Bone marrow (tissue), 2 donors: ENCODE results near the gene PPP3CA.

Experiments
- DNase-seq, 2 donors: peaks; one replicate each; lab custom pipeline; 2025; lab: John Stamatoyannopoulos, UW

The PPP3CA gene

DNA sequence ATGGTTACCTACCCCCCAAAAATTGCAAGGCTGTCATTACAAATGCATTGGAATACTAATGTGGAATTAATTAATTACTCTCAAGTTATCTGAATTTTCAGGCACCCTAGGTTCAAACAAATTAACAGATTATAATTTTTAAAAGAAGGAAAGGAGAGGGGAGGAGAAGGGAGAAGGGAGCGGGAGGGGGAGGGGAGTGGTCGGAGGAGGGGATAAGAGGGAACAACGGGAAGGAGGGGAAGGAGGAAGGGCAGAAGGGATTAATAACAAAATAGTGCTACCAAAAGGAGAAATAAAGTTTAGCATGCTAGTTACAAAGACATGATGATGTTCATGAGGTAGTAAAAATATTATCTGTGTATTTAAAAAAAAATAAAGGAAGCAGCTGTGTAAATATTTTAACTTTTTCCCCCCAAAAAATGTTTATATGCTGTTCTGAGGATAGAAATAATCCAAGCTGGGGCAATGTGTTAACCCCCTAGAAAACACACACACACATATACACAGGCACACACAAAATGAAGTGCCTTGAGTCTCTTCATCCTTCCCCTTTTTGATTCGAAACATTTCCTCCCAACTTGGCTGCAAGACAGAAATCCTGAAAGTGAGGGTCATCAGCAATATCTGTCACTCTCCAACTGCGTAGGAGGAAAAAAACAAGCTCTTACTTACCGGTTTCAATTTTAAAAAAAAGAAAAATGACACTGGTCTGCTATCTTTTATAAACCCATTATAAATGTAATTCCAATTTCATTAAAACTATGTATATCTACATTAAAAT lies 58.8 kb downstream of the PPP3CA start:
- DNase-seq = peak in 1 of 2 donors; percentile 62

DNA sequence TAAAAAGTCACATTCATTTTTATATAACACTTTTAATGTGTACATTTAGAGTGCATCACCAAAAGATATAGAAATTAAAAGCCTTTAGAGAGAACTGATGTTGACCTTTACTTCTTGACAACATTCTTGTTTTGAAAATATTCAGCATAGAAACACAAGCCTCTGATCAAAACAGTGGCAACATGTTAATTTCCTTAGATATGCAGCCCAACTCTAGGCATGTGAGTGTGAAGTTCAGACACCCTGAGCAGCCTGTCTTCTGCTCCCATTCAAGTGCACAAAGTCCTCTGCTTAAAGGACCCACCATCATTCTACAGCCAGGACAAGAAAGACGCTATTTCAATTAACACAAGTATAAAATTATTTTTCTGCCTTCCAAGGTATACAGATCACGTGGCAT lies 60.0 kb downstream of the PPP3CA start:
- no peak for DNase-seq

DNA sequence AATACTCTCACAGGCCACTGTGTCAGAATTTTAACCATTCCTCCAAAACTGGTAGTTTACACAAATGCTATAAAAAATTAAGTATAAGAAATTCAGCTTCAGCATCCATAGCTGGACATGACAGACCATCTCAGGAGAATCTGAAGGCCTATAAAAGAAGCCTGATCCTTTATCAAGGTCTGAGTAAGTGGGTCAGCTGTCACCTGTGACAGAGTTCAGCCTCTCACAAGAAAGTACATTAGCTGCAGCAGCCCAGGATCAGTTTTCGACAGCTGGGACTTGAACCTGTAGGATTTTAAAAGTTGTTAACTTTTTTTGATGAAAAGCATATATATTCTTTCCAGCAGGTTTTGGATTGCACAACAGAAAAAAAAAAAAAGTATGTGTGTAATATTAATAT lies 60.7 kb downstream of the PPP3CA start:
- no peak for DNase-seq

DNA sequence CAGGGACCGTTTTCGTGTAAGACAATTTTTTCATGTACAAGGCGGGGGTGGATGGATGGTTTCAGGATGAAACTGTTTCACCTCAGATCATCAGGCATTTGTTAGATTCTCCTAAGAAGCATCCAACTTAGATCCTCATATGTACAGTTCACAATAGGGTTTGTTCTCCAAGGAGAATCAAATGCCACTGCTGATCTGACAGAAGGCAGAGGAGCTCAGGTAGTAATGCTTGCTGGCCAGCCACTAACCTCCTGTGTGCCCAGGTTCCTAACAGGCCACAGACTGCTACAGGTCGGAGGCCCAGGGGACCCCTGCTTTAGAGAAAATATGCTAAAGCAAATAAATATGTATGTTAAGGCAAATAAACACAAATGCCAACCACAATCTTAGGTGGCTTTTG lies 61.3 kb downstream of the PPP3CA start:
- no peak for DNase-seq

DNA sequence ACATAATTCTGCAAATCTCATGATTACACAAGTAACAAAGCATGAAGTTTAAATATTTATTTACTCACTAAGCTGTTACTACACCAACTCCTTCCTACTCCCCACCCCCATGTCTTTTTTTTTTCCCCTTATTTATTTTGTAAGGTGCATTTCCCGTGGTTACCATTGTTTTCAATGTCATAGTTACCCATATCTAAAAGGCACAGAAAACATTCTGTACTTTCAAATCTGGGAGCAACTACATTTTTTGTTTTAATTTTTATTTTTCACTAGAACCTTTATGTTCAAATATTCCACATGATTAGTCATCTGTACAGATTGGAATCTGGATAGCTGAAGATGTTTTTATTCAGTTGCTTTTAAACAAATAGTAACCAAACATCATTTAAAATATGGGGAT lies 62.8 kb downstream of the PPP3CA start:
- no peak for DNase-seq

DNA sequence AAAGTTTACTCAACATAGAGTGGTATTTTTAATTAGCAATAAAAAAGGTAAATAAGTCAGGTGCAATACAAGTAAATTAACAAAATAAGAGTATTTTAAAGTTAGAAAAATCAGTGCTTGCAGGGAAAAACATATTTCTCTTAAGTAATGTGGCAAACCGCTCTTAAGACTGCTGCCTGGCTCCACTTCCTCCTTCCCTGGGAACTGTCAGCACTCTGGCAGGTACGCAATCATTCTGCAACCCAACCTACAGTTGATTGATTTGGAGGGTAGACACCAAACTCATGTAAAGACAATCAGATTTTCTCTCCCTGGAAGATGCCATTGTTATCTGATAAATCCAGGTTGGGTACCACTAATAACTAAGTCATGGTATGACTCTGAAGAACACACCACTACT lies 63.9 kb downstream of the PPP3CA start:
- DNase-seq = no peak

DNA sequence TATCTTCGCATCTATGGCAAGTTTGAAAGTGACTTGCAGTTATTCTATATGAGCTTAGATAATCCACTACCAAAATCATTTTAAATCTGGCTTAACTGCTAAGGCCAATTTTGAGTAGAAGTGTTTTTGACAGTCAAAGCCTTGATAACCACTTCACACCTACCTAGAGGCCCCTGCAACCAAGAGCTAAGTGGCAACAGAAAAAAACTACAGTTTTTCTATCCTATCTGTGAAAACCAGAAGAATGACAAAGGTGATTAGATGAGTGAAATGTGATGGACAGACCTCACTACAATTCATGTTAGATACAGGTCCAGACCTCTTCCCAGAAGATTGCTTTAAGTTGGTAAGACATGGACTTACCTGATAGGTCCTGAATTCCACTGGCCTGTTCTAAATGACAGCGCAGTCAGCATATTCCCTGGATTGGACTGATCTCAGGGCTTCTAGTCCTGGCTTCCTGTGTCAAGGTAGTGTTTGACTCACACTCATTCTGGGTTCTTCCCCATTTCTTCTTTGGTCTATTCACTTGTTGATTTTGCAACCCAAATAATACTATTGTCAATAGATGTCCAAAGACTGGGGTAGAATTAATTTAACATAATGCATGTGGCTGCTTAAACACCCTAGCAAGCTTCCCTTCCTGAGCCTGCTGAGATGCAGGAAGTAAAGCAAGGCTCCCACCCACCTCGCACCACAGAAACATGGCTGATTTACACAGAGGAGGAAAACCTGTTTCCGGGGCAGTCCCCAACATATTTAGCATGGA lies 65.1 kb downstream of the PPP3CA start:
- DNase-seq = peak in 1 of 2 donors; percentile 50

DNA sequence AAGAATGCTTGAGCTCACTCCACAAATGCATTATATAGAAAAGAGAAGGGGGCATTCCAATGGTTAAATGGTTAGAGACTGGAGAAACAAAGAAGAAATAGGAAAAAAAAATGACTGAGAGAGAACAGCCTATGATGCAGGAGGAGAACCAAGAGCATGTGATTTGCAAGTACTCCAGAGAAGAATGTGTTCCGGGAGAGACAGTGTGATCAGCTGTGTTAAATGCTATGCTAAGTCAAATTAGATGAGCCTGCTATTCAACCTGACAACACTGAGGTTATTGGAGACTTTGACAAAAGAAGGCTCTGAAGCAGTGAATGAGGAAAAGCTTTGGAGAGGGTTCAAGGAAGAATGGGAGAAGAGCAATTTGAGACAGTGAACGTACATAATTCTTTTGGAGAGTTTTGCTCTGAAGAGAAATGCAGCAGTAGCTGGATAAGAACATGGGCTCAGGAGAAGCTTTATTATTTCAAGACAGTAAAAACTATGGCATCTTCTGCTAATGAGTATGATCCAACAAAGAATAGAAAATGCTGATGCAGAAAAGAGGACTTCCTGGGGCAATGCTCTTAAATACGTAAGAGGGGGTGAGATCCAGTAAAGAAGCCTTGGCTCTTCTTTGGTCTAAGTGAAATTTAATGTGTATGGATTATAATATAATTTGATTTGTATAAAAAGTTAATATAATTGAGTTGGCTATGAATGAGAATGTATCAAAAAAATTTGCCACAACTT lies 66.3 kb downstream of the PPP3CA start:
- DNase-seq = no peak

DNA sequence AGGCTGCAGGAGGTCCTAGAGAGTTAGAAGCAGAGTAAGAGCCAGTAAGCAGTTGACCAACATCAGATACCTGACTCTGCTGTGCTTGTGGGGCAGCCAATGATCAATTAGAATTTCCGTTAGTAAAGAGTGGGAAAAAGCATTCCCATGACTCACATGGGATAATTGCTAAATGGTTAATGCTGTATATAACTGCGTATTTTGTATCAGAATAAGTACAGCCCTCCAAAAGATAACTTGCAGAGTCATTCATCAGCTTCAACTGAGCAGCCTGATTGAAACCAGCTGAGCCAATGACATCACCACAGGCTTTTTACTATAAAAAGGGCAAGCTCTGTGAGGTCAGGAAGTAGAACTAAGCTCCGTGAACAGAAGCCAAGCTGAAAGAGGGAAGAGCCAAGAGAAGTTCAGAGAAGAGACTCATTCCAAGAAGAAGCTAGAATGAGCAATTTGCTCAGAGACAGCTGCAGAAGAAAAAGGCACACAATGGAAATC lies 67.9 kb downstream of the PPP3CA start:
- peak in 1 of 2 donors; percentile 81 for DNase-seq

DNA sequence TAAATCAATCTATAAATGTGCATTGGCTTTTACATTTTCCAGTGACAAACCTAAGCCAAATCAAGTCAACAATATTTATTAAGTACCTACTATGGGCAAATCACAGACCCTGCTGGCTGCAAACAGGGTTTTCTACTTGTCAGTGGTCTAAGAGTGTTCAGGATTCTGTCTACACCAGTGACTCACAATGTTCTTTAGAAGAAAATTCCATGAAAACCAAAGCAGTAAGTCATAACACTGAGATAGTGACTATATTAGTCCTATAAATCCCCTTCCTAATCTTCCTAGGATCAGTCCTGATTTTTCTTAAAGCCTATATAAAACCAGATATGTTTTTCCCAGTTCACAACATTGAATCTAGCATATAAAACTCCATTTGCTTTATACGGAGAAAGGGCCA lies 69.7 kb downstream of the PPP3CA start:
- no peak for DNase-seq

DNA sequence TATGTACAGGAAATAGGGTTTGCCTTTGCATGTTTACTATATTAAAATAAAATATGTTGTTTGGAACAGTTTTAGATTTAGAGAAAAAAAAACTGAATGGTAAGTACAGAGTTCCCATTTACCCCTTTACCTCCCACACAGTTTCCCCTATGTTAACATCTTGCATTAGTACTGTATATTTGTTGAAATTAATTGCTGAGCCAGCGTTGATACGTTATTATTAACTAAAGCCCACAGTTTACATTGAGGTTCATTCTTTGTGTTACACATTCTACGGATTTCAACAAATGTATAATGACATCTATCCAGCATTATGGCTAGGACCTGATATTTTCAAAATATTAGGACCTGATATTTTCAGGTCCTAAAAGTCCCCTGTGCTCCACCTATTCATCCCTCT lies 70.7 kb downstream of the PPP3CA start:
- no peak for DNase-seq

DNA sequence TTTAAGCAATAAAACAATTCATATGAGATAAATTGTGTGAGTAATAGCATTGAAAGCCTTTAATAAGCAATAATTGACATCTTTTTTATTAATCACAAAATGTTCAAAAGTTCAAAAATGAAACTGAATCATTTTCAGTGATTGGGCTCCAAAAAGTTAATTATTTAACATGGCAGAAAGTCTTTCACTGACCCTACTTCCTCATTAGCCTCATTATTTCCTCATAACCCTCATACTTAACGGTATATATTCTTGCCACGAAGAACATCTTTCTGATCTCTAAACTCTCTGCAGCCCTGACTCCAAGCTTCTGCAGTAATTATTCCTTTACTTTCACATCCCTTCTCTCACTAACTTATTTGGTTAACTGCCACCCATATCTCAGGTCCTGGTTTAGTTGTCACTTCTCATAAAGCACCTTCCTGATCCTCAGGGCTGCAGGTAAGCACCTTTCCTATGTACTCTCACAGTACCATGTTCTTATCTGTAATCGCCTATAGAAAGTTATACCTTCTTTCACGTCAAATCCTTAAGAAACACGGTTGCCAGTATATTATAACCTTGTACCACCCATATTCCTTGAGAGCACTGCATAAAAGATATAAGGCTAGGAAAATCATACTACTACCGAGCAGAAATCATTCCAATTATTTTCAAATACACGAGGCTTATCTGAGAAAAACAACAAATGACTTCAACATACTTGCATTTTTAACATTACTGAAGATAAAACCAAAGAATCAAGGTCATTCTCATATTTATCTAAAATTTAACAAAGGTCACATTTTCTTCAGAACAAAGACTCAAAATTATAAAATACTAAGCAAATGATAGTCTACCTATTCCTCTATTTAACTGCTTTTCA lies 72.2 kb downstream of the PPP3CA start:
- no peak for DNase-seq

DNA sequence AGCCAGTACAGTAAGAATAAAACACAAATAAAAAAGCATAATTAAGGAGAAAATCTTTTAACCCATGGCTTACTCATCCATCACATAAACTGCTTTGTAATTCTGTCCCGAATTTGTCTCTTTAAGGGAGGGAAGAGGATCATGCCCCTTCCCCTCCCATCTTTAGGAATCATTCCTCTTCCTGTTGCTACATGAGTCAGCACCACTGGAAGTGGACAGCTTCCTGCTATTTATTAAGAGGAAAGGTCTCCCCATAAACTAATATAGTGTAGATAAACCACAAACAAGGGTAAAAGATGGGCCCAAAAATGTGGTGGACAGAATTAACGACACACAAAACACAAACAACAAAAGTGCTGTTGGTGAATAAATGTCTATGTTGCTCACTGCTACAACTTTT lies 75.8 kb downstream of the PPP3CA start:
- no peak for DNase-seq

DNA sequence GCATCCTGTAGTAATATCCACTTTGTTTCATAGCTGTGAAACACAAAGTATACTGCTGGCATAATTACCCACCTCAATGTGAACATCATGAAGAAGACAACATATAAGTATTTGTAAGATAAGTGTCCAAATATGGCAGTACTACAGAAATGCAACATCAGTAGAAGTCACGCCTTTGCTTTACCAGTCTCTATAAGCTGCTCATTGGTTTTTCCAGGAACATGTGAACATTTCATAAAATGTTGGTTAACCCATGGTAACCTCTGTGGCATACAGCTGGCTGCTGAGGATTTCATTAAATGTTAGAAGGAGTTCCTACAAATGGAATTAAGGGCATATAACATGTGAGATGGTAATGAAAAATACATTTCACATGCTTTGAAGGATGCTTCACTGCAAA lies 77.6 kb downstream of the PPP3CA start:
- no peak for DNase-seq

DNA sequence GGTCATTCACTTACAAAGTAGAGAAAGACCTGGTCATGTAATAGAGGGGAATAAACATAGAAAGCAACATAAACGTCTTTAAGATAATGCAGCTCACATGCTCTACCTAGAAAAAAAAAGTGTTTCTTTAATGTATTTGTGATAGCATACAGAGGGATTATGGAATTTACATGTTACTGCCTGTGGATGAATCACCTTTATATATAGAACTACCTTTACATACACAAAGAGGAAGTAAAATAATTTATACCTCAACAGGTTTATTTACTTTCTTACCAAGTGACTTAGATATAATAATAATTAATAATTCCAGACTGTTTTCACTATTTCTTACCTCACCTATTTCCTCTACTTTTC lies 81.5 kb downstream of the PPP3CA start:
- no peak for DNase-seq

DNA sequence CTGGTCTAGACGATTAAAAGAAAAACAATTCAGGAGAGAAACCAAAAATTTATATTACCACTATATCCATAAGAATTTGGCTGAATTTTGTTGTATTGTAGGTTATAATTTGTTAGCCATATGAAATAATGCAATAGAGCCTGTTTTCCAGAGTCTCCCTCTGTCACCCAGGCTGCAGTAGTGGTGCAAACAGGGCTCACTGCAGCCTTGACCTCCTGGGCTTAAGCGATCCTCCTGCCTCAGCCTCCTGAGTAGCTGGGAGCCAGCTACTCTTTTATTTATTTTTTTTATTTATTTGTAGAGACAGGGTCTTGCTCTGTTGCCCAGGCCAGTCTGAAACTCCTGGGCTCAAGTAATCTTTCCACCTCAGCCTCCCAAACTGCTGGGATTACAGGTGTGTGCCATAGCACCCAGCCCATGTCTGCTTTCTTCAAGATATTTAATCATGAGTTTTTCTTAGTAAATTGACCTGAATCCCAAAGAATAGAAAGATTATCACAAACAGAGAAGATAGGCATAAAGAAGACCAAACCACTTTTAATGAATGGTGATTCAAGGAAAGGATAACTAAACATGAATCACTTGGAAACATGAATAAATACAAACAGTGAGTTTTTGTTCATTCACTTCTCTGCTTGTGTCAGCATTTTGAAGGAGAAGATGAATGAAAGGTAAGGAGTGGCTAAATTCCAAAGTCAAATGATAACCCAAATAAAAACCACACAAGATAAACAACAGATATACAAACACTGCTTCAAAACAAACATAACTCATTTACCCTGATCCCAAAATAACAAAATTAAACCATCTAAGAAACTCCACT lies 82.1 kb downstream of the PPP3CA start:
- DNase-seq = no peak

DNA sequence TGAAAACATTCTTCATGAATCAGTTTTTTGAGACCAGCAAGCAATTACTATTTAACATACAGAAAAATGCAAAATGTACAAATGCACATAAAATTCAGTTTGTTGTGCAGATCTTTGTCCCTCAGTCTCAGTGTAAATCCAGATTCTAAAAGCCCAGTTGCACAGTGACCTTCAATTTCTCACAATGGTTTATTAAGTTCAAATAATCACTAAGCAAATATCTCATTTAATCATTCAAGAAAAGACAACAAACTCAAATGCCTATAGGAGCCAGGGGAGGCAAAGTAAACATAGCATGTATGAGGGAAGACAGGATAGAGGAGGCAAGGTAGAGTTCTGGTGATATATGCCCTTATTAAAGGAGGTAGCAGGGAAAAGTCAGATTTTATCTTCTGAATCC lies 82.8 kb downstream of the PPP3CA start:
- DNase-seq = no peak

DNA sequence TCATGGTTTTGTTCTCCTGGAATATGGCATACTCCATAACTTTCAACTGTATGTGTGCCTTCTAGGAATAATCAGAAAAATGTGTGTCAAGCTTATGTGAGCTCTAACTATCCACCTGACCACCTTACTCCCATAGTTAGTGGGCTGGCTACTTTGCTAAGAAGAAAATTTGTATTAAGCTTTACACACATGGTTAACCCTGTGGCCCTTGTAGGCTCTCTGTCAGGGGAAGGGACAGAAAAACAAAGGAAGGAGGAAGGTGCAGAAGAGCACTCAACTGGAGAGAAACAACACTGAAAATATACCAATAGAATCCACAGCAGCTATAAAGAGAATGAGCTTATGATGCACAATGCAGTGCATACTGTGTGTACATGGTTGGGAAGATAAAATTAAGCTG lies 84.6 kb downstream of the PPP3CA start:
- DNase-seq = no peak

DNA sequence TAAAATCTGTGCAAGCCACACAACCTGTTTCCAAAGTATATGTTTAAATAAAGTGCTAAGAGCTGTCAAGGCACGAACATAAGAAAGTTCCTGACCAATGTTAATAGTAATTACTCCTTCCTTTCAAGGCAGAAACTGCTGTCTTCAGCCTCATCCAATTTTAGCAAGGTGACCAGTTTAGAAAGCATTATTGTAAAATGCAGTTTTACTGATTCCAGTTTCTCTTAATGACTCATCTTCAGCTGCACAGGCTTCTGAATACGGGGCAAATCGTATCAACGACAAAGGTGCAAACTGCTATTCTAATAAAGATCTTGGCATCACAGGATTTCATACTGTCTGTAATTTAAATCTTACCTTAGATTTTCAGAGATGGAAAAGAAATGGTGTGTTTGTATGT lies 87.5 kb downstream of the PPP3CA start:
- DNase-seq = no peak

DNA sequence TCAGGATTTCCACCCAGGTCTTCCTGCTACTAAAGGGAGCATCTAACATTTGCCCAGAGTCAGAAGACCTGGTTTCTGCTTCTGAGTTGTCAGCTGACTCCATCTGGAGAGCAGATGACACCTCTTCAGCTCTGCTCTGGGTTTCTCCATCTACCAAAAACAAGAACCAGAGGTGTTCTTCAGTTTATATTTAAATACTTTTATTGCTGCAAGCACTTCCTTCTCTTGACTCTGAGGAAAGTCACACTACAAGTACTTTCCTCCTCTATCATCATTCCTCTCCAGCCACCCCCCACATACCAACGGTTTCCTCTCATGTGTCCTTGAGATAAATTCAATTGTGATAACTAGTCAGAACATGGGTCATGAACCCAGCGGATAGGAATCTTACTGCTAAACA lies 88.4 kb downstream of the PPP3CA start:
- no peak for DNase-seq

DNA sequence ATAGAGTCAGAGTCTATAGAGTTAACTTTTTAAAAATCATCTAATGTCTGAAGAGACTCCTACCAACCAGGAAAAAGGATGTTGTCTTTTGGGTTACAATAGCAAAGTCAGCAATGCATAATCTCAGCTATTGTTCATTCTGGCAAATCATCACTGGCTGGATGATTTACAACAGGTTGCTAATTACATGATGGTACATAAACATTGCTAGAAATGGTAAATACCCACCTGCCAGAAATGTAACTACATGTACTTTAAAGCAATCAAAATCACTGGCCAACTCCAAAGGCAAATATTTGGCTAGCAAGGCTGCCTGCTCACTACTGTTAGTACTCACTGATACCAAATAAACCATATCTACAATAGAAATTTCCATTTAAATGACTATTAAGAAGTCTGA lies 91.1 kb downstream of the PPP3CA start:
- no peak for DNase-seq
